ENCODE data around the gene KANTR. TPM values are rescaled to one million over a fixed set of nuclear protein-coding genes. Genes with fewer than 3 reads are reported as not detected.

KANTR gene
- total and polyA plus RNA-seq, 9 of the 15 experiments (the other 6 are each of a cell fraction or from before 2014, with no cell fraction given) = 1.0 to 5.7 (median 3.4) TPM

- TF ChIP-seq PHB (CRISPR knock-in tag; IDR thresholded peaks at IDR 0.05) (no peak), ZBTB33 (CRISPR knock-in tag; IDR thresholded peaks at IDR 0.05) (no peak), ATF1 (CRISPR knock-in tag; IDR thresholded peaks at IDR 0.05) (no peak), ATF1 (tag; IDR thresholded peaks at IDR 0.05) (peak; percentile 47), EP300 (IDR thresholded peaks at IDR 0.05; ENCODE audit: low read length) (no peak), ZNF395 (CRISPR knock-in tag; IDR thresholded peaks at IDR 0.05) (peak; percentile 46; the same call in 1 of the 2 replicates), ADNP (tag; IDR thresholded peaks at IDR 0.05) (no peak), SRF (CRISPR knock-in tag; IDR thresholded peaks at IDR 0.05) (0 out of 4 replicates have a peak, but pooled peaks of 1 of the 2 experiments have one; percentile 12), CEBPB (tag; IDR thresholded peaks at IDR 0.05) (no peak), SP1 (CRISPR knock-in tag; IDR thresholded peaks at IDR 0.05) (no peak; the same call in 1 of the 2 replicates), RAD51 (IDR thresholded peaks at IDR 0.05; ENCODE audit: borderline replicate concordance, low read depth) (peak; percentile 54; the same call in 1 of the 2 replicates), HNRNPL (IDR thresholded peaks at IDR 0.05; ENCODE audit: low read depth, low read length) (no peak), CBX8 (IDR thresholded peaks at IDR 0.05; ENCODE audit: borderline replicate concordance, extremely low read depth, low read depth, low read length, poor library complexity, severe bottlenecking) (no peak), ZNF217 (CRISPR knock-in tag; IDR thresholded peaks at IDR 0.05) (no peak)
These were observed at the start of gene KANTR (continued) for GRCh38 chrX:53093748-53094581.

Measured in K562 (cell line).